IMR-90 (cell line): ENCODE results near the gene TAF3. TPM values are rescaled to one million over a fixed set of nuclear protein-coding genes. Genes with fewer than 3 reads are reported as not detected.

Source experiments
- ATAC-seq: fragments of 200-7000 bp; cut with Tn5 transposase; 2 replicates; pipeline ENCODE4 v1.9.1; 2020; ENCODE audit warnings: low read depth, mild to moderate bottlenecking, moderate library complexity
- BruUV-seq: library from RNA; stranded (reverse); fragments of 400-500 nt; replicated peaks from 2 replicates; lab custom pipeline; 2021; lab: Mats Ljungman, UMichigan
- CTCF ChIA-PET: fragments of 300-600 bp; formaldehyde crosslinking; extraction: SDS; loops from one replicate; lab custom pipeline; 2021; ENCODE audit warnings: antibody characterized with exemption; lab: Yijun Ruan, JAX
- POLR2A ChIA-PET: fragments of 300-600 bp; sonication (Branson Sonifier 250); formaldehyde crosslinking; loops from one replicate; lab custom pipeline; 2022; ENCODE audit warnings: antibody characterized with exemption; ENCODE audit not compliant: unreplicated experiment; lab: Charles Lee
- DNase-seq: peaks from one replicate; pipeline ENCODE4 v3.0.0; 2013
- H2AFZ ChIP-seq: replicated peaks from 2 replicates; pipeline ENCODE3; 2013; ENCODE audit warnings: low read length, mild to moderate bottlenecking; ENCODE audit not compliant: poor library complexity
- H2AK5ac ChIP-seq: 2 replicates; pipeline ENCODE4 v1.6.1; 2013; ENCODE audit warnings: low read depth, low read length, inconsistent platforms
- H2AK9ac ChIP-seq: replicated peaks from 2 replicates; pipeline ENCODE3; 2013; ENCODE audit warnings: mild to moderate bottlenecking, low read depth, low read length, moderate library complexity; ENCODE audit not compliant: poor library complexity
- H2BK120ac ChIP-seq: 2 replicates; pipeline ENCODE4 v1.6.1; 2013; ENCODE audit warnings: low read depth, low read length, inconsistent platforms
- H2BK15ac ChIP-seq: 3 replicates; pipeline ENCODE4 v1.6.1; 2013; ENCODE audit warnings: low read depth, low read length, inconsistent platforms
- H2BK20ac ChIP-seq: 2 replicates; pipeline ENCODE4 v1.6.1; 2013; ENCODE audit warnings: low read depth, mild to moderate bottlenecking, inconsistent platforms, low read length, moderate library complexity
- H2BK5ac ChIP-seq: 2 replicates; pipeline ENCODE4 v1.6.1; 2013; ENCODE audit warnings: mild to moderate bottlenecking, low read depth, low read length, inconsistent platforms; ENCODE audit not compliant: poor library complexity, severe bottlenecking
- H3K14ac ChIP-seq: replicated peaks from 2 replicates; pipeline ENCODE4 v1.6.1; 2013; ENCODE audit warnings: low read depth, low read length, inconsistent platforms
- H3K18ac ChIP-seq: 2 replicates; pipeline ENCODE4 v1.6.1; 2013; ENCODE audit warnings: low read depth, low read length, control low read depth
- H3K23ac ChIP-seq: 2 replicates; pipeline ENCODE4 v1.6.1; 2013; ENCODE audit warnings: low read depth, low read length, inconsistent platforms
- H3K27ac ChIP-seq: 2 replicates; pipeline ENCODE4 v1.5.1; 2013; ENCODE audit warnings: mild to moderate bottlenecking, control low read depth, low read length; ENCODE audit not compliant: insufficient read depth
- H3K27me3 ChIP-seq: 2 replicates; pipeline ENCODE4 v1.6.1; 2013; ENCODE audit warnings: low read length; ENCODE audit not compliant: control insufficient read depth, insufficient read depth
- H3K36me3 ChIP-seq: 2 replicates; pipeline ENCODE4 v1.6.1; 2013; ENCODE audit warnings: low read length, mixed read lengths; ENCODE audit not compliant: control insufficient read depth, insufficient read depth
- H3K4ac ChIP-seq: 2 replicates; pipeline ENCODE4 v1.6.1; 2013; ENCODE audit warnings: low read depth, low read length, inconsistent platforms
- H3K4me1 ChIP-seq: 2 replicates; pipeline ENCODE4 v1.6.1; 2013; ENCODE audit warnings: low read length, mixed read lengths; ENCODE audit not compliant: control insufficient read depth, insufficient read depth
- H3K4me2 ChIP-seq: 2 replicates; pipeline ENCODE4 v1.6.1; 2013; ENCODE audit warnings: low read depth, mild to moderate bottlenecking, control low read depth, low read length, moderate library complexity
- H3K4me3 ChIP-seq: 2 replicates; pipeline ENCODE4 v1.5.1; 2013; ENCODE audit warnings: low read depth, mild to moderate bottlenecking, control low read depth, low read length, moderate library complexity; ENCODE audit not compliant: insufficient read depth
- H3K56ac ChIP-seq: 2 replicates; pipeline ENCODE4 v1.6.1; 2013; ENCODE audit warnings: low read length, inconsistent platforms; ENCODE audit not compliant: insufficient read depth; ENCODE audit errors: extremely low read depth
- H3K79me1 ChIP-seq, 2 experiments: 2 replicates each; pipeline ENCODE4 v1.6.1; 2013; ENCODE audit warnings: low read length in 2 of 2, inconsistent platforms in 1 of 2, low read depth in 1 of 2
- H3K9ac ChIP-seq: 2 replicates; pipeline ENCODE4 v1.6.1; 2013; ENCODE audit warnings: low read depth, low read length, control low read depth
- H3K9me1 ChIP-seq: 2 replicates; pipeline ENCODE4 v1.6.1; 2013; ENCODE audit warnings: low read length, inconsistent platforms; ENCODE audit not compliant: insufficient read depth
- H3K9me3 ChIP-seq: 2 replicates; pipeline ENCODE4 v1.6.1; 2013; ENCODE audit warnings: low read length; ENCODE audit not compliant: control insufficient read depth, insufficient read depth
- H4K20me1 ChIP-seq: 2 replicates; pipeline ENCODE4 v1.6.1; 2013; ENCODE audit warnings: low read length, inconsistent platforms; ENCODE audit not compliant: insufficient read depth
- H4K5ac ChIP-seq: 2 replicates; pipeline ENCODE4 v1.6.1; 2013; ENCODE audit warnings: mild to moderate bottlenecking, low read depth, low read length, control low read depth
- H4K8ac ChIP-seq, 2 experiments: 2 replicates each; pipeline ENCODE4 v1.6.1; 2013; ENCODE audit warnings: low read depth in 2 of 2, low read length in 2 of 2, control low read depth in 1 of 2, inconsistent platforms in 1 of 2
- H4K91ac ChIP-seq: 2 replicates; pipeline ENCODE4 v1.6.1; 2013; ENCODE audit warnings: low read depth, low read length, inconsistent platforms; ENCODE audit not compliant: insufficient read depth
- MAFK ChIP-seq: IDR thresholded peaks from 2 replicates; pipeline ENCODE4 v1.6.1; 2012; ENCODE audit warnings: low read depth, low read length, improper control_type of control experiment
- MAZ ChIP-seq: IDR thresholded peaks from 2 replicates; pipeline ENCODE4 v1.6.1; 2012; ENCODE audit warnings: low read depth, mild to moderate bottlenecking, low read length, improper control_type of control experiment, moderate library complexity, borderline replicate concordance
- SMC3 ChIP-seq: fragments of 150-350 bp; IDR thresholded peaks from 2 replicates; pipeline ENCODE4 v1.6.1; 2016; ENCODE audit warnings: low read depth, mild to moderate bottlenecking, antibody characterized with exemption, low read length, moderate library complexity
- WGBS, 2 experiments: methylation state at CpG; one replicate each; pipeline versions ENCODE4 v1.1.5 to v1.1.7; 2013; ENCODE audit warnings: missing lambda C conversion rate in 2 of 2; ENCODE audit not compliant: insufficient read length in 1 of 2; ENCODE audit errors: extremely low coverage in 2 of 2; 5-methylcytosine and 5-hydroxymethylcytosine counted together
- dilution Hi-C: fragments of 300-500 bp; cut with HindIII; formaldehyde crosslinking; loops from one replicate; pipeline ENCODE4 v1.14.3; 2018; ENCODE audit warnings: low sequenced_read_pairs; ENCODE audit not compliant: unreplicated experiment
- in situ Hi-C: fragments of 300-500 bp; cut with MboI; formaldehyde crosslinking; loops from 3 replicates; pipeline ENCODE4 v1.14.3; 2019; ENCODE audit warnings: low sequenced_read_pairs, inconsistent platforms, mixed read lengths
- intact Hi-C: fragments of 100-400 bp; cut with micrococcal nuclease; formaldehyde crosslinking; loops from 2 replicates; pipeline ENCODE4 v1.10.0; 2022
- polyA plus RNA-seq, 3 experiments: library from polyadenylated mRNA; depleted of rRNA; stranded (reverse); fragments of >200 nt; gene quantifications; 2 replicates each; pipeline ENCODE4 v1.2.3, GENCODE V29; 2012; ENCODE audit warnings: low replicate concordance in 1 of 3
- total RNA-seq: library from RNA; depleted of rRNA; stranded (reverse); fragments of >200 nt; gene quantifications from 2 replicates; pipeline ENCODE4 v1.2.3, GENCODE V29; 2012
- TF ChIP-seq, protein P1 (sequence below): fragments of 150-350 bp; IDR thresholded peaks from 2 replicates; pipeline ENCODE4 v1.6.1; 2017; ENCODE audit warnings: mild to moderate bottlenecking, antibody characterized with exemption, low read length, low read depth
- TF ChIP-seq, protein P2 (sequence below): conservative IDR thresholded peaks from 2 replicates; pipeline ENCODE4 v1.5.1; 2012; ENCODE audit warnings: mild to moderate bottlenecking, low read depth, low read length, improper control_type of control experiment

The TAF3 gene
- total and polyA plus RNA-seq, 2 of the 4 experiments (the other 2 are of a cell fraction): 1.4 to 2.3 TPM

DNA sequence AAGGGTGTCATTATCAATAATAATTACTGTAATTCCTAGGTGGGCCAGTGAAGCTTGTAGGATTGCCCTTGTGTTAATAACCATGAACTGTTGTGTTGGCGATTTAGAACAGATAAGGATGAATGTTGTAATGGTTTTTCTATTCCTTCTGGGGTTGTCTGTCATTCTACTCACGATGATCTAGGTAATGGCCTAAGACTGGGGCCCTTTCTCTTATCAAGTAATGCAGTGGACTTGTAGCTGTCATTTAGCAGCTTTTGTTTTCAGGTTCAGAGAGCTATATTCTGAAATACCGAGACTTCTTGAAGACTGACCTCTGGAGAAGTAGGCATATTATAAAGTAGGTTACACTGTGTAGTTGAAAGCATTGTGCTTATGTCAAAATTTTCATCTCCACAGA is 110.2 kb downstream of the TAF3 start:
- no peak overlapping the region for H2AFZ ChIP-seq
- no peak overlapping the region for H2AK9ac ChIP-seq
- in situ Hi-C loops (no loop called here), intact Hi-C loops (no loop called here), dilution Hi-C loops (no loop called here)
- no peaks in the 10 kb centered on the region for H4K20me1 ChIP-seq
- BruUV-seq: no TSS peak
- H3K4me3 ChIP-seq: no peak overlapping the region
- H2BK120ac ChIP-seq: no peak overlapping the region
- H3K23ac ChIP-seq: no peak overlapping the region
- TF ChIP-seq, protein P1, sequence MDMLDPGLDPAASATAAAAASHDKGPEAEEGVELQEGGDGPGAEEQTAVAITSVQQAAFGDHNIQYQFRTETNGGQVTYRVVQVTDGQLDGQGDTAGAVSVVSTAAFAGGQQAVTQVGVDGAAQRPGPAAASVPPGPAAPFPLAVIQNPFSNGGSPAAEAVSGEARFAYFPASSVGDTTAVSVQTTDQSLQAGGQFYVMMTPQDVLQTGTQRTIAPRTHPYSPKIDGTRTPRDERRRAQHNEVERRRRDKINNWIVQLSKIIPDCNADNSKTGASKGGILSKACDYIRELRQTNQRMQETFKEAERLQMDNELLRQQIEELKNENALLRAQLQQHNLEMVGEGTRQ: no peak
- TF ChIP-seq, protein P2, sequence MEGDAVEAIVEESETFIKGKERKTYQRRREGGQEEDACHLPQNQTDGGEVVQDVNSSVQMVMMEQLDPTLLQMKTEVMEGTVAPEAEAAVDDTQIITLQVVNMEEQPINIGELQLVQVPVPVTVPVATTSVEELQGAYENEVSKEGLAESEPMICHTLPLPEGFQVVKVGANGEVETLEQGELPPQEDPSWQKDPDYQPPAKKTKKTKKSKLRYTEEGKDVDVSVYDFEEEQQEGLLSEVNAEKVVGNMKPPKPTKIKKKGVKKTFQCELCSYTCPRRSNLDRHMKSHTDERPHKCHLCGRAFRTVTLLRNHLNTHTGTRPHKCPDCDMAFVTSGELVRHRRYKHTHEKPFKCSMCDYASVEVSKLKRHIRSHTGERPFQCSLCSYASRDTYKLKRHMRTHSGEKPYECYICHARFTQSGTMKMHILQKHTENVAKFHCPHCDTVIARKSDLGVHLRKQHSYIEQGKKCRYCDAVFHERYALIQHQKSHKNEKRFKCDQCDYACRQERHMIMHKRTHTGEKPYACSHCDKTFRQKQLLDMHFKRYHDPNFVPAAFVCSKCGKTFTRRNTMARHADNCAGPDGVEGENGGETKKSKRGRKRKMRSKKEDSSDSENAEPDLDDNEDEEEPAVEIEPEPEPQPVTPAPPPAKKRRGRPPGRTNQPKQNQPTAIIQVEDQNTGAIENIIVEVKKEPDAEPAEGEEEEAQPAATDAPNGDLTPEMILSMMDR: no peak
- TF ChIP-seq SMC3: no peak
- no peak for TF ChIP-seq MAZ
- no peak for TF ChIP-seq MAFK
- no peaks in the 10 kb centered on the region for H3K9me3 ChIP-seq
- H4K91ac ChIP-seq: no peak overlapping the region
- WGBS, 2 experiments: no CpG with 5 or more reads among the region's 3 CpGs
- H3K4ac ChIP-seq: no peak overlapping the region
- peaks cover 10 to 13% of the 10 kb centered on the region in 2 experiments for H3K79me1 ChIP-seq
- H4K5ac ChIP-seq: no peak overlapping the region
- no peak for ATAC-seq
- H3K9me1 ChIP-seq: peaks cover 3% of the 10 kb centered on the region; the same call in 1 of the 2 replicates
- no peak overlapping the region for H3K18ac ChIP-seq
- no peak overlapping the region for H3K14ac ChIP-seq
- H3K27ac ChIP-seq: no peak overlapping the region
- ChIA-PET POLR2A (no interaction called here), CTCF (no interaction called here)
- H3K27me3 ChIP-seq: no peaks in the 10 kb centered on the region
- no peak overlapping the region for H2AK5ac ChIP-seq
- H3K56ac ChIP-seq: no peak overlapping the region
- no peak overlapping the region for H2BK5ac ChIP-seq
- H2BK15ac ChIP-seq: no peak overlapping the region
- no peak for DNase-seq
- H3K4me1 ChIP-seq: peaks cover 2% of the 10 kb centered on the region; the same call in 1 of the 2 replicates
- H2BK20ac ChIP-seq: no peak overlapping the region
- no peak overlapping the region for H3K9ac ChIP-seq
- H4K8ac ChIP-seq: no peak overlapping the region
- H3K36me3 ChIP-seq: no peaks in the 10 kb centered on the region
- no peak overlapping the region for H3K4me2 ChIP-seq
